ENCODE results near the gene SIPA1. TPM values are rescaled to one million over a fixed set of nuclear protein-coding genes. Genes with fewer than 3 reads are reported as not detected.

SIPA1 gene
- total RNA-seq, 1 experiment from 2014 or later, result 65.4 TPM

GRCh38 chr11:65617990-65618751 is 19.7 kb upstream of the SIPA1 start:
- Mint-ChIP-seq H3K36me3 (peaks cover 16% of the 10 kb centered on the region), H3K27me3 (ENCODE audit: low read depth) (no peaks in the 10 kb centered on the region; the same call in 1 of the 2 replicates), H3K27ac (no peak overlapping the region), H3K4me3 (no peak overlapping the region; the same call in 1 of the 2 replicates), H3K9me3 (no peaks in the 10 kb centered on the region), H3K4me1 (peaks cover 10% of the 10 kb centered on the region)
- TF ChIP-seq E2F5 (CRISPR knock-in tag; IDR thresholded peaks at IDR 0.05) (no peak), SOX15 (CRISPR knock-in tag; IDR thresholded peaks at IDR 0.05) (no peak), GABPB1 (CRISPR knock-in tag; IDR thresholded peaks at IDR 0.05) (no peak), TEAD4 (CRISPR knock-in tag; IDR thresholded peaks at IDR 0.05) (no peak), ATF2 (CRISPR knock-in tag; IDR thresholded peaks at IDR 0.05; ENCODE audit: borderline replicate concordance, low read depth) (no peak), ESRRA (CRISPR knock-in tag; IDR thresholded peaks at IDR 0.05; ENCODE audit: borderline replicate concordance) (no peak), ERG (CRISPR knock-in tag; IDR thresholded peaks at IDR 0.05) (no peak), OVOL2 (CRISPR knock-in tag; IDR thresholded peaks at IDR 0.05; ENCODE audit: borderline replicate concordance) (no peak), NR2C2 (CRISPR knock-in tag; IDR thresholded peaks at IDR 0.05) (no peak), ZSCAN18 (CRISPR knock-in tag; IDR thresholded peaks at IDR 0.05) (no peak), PRRX2 (CRISPR knock-in tag; IDR thresholded peaks at IDR 0.05) (no peak), HMGXB4 (CRISPR knock-in tag; IDR thresholded peaks at IDR 0.05) (no peak), FOXJ3 (CRISPR knock-in tag; IDR thresholded peaks at IDR 0.05; ENCODE audit: borderline replicate concordance) (no peak), ATF6 (CRISPR knock-in tag; IDR thresholded peaks at IDR 0.05) (no peak), IRF2 (CRISPR knock-in tag; IDR thresholded peaks at IDR 0.05; ENCODE audit: borderline replicate concordance, low read depth) (no peak), MLX (CRISPR knock-in tag; IDR thresholded peaks at IDR 0.05) (no peak), MAX (CRISPR knock-in tag; IDR thresholded peaks at IDR 0.05) (no peak)
- POLR2A ChIA-PET, result no interaction called here
- DNase-seq (ENCODE audit: low spot score) (no peak), ATAC-seq (no peak)
- CTCF ChIA-PET, result interaction anchor here (0.6 to 2.0 kb wide), 2 partner anchors 8 to 270 kb away, joined by 3 to 6 read pairs; partner anchors contain the start of gene FIBP

Measured in WTC11 (cell line).